Activated naive CD8-positive, alpha-beta T cell (primary cell): Measurements from ENCODE around the gene TSPAN17.
"Not testable (repeated sequence)": the region's sequence is repeated elsewhere in the genome, so short reads cannot be mapped to it uniquely, and the experiment has no call there.

Source experiments
- H3K27ac Mint-ChIP-seq: one replicate; pipeline ENCODE4 v1.8.0; 2021; ENCODE audit warnings: mixed read lengths
- H3K27me3 Mint-ChIP-seq: one replicate; pipeline ENCODE4 v1.8.0; 2021; ENCODE audit warnings: mixed read lengths
- H3K36me3 Mint-ChIP-seq: one replicate; pipeline ENCODE4 v1.8.0; 2021; ENCODE audit warnings: mixed read lengths
- H3K4me1 Mint-ChIP-seq: one replicate; pipeline ENCODE4 v1.8.0; 2021; ENCODE audit warnings: low read depth, mixed read lengths
- H3K4me3 Mint-ChIP-seq: one replicate; pipeline ENCODE4 v1.8.0; 2021; ENCODE audit warnings: mild to moderate bottlenecking, mixed read lengths
- H3K9me3 Mint-ChIP-seq: one replicate; pipeline ENCODE4 v1.8.0; 2021; ENCODE audit warnings: low read depth, mixed read lengths

The TSPAN17 gene, protein sequence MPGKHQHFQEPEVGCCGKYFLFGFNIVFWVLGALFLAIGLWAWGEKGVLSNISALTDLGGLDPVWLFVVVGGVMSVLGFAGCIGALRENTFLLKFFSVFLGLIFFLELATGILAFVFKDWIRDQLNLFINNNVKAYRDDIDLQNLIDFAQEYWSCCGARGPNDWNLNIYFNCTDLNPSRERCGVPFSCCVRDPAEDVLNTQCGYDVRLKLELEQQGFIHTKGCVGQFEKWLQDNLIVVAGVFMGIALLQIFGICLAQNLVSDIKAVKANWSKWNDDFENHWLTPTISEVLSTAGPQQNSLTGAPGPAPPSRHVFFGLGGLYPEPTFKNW

DNA sequence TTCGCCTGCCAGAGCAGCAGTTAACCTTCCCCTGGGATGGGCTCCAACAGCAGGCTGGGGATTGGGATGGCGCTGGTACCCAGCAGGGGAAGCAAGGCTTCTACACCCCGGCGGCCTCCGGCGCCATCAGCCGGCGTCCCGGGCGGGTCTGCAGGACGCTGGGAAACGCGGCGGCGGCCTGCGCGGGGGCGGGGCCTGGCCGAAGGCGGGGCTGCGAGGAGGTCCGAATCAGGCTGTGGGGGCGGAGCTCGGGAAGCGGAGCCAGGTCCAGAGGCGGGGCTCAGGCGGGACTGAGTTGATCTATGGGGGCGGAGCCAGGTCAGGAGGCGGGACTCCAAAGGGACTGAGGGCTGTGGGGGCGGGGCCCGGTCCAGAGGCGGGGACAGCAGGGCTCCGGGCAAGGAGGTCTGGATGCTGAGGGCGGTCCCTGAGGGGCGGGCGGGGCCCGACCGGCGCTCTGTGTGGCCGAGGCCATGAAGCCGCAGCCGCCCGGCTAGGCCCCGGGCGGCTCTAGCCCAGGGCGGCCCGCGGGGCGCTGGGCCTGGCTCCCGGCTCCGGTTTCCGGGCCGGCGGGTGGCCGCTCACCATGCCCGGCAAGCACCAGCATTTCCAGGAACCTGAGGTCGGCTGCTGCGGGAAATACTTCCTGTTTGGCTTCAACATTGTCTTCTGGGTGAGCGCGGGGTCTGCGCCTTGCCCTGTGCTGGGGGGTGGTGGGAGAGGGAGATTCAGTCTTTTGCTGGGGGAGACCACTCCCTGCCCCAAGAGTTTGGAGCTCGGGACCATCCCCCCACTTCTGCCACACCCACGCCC, at the start of gene TSPAN17:
Gene TSPAN17 (plus strand): TSS at position 455 of the 813 bp plus-strand sequence. CDS start 132 bp downstream, at position 587.
- Mint-ChIP-seq H3K4me1 (peaks cover 52% of the 10 kb centered on the region), H3K4me3 (peak within 1 kb of the TSS; percentile 89), H3K9me3 (no peaks in the 10 kb centered on the region), H3K36me3 (no peaks in the 10 kb centered on the region), H3K27me3 (no peaks in the 10 kb centered on the region), H3K27ac (peak within 1 kb of the TSS; percentile 88)

DNA sequence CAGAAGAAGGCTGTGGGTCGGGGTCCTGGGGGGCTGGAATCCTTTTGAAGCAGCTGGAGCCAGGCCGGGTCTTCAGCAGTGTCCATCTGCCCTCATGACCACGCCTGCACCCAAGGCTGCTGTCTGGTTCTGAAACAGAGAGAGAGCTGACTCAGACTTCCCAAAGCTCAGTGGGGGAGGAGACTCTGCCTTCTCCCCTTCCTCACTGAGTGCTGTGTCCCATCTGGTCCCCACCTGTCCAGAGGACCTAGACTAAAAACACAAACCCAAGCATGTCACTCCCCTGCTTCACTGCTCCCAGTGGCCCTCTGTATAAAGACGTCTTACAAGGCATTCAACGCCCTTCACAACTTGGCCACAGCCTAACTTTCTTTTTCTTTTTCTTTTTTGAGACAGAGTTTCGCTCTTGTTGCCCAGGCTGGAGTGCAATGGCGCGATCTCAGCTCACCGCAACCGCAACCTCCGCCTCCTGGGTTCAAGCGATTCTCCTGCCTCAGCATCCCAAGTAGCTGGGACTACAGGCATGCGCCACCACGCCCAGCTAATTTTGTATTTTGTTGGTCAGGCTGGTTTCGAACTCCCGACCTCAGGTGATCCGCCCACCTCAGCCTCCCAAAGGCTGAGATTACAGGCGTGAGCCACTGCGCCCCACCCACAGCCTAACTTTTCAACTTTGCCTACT, 47.4 kb upstream of the TSPAN17 start:
- H3K27ac Mint-ChIP-seq, H3K4me3 Mint-ChIP-seq, H3K27me3 Mint-ChIP-seq, H3K4me1 Mint-ChIP-seq, H3K36me3 Mint-ChIP-seq, H3K9me3 Mint-ChIP-seq: not testable (repeated sequence)

DNA sequence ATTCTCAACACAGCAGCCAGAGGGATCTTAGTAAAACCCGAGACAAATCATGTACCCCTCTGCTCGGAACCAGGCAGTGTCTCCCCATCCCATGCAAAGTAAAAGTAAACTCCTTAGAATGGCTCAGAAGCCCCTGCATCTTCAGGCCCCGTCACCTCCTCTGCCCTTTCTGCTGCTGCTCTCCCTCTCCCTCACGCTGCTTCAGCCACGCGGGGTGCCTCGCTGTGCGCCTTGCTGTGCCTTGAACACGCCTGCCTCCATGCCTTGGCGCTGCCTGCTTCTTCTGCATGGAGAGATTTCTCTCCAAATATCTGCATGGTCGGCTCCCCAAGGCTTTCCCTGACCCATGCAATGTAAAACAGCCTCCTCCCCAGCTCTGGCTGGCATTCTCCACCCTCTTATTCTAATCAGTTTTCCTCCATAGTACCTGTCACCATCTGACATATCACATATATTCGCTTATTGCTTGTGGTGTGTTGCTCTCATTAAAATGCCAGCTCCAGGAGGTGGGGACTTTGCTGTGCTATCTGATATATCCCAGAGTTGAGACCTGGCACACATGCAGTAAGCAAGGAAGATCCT, 45.3 kb upstream of the TSPAN17 start:
- Mint-ChIP-seq H3K27ac (no peak overlapping the region), H3K9me3 (no peaks in the 10 kb centered on the region)

DNA sequence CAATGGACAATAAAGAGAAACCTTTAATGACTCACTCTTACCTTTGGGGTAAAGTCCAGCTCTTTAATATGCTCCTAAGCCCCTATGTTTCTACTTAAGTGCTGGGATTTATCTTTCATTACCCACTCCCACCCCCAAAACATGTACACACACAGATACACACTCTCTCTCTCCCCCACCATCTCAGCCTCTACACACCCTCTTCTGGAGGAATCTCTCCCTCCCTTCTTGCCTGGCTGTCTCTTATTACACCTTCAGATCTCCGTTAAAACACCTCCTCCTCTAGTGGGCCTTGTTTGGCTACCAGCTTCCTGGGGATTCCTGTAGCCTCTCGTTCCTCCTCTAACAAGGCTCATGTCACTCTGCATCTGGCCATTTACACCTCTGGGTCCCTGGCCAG, 44.2 kb upstream of the TSPAN17 start:
- H3K36me3 Mint-ChIP-seq: no peaks in the 10 kb centered on the region

More for the DNA sequence above, 45.3 kb upstream of the TSPAN17 start:
- no peak overlapping the region for H3K4me3 Mint-ChIP-seq
- H3K4me1 Mint-ChIP-seq: no peaks in the 10 kb centered on the region
- no peaks in the 10 kb centered on the region for H3K36me3 Mint-ChIP-seq
- H3K27me3 Mint-ChIP-seq: peaks cover 2% of the 10 kb centered on the region

DNA sequence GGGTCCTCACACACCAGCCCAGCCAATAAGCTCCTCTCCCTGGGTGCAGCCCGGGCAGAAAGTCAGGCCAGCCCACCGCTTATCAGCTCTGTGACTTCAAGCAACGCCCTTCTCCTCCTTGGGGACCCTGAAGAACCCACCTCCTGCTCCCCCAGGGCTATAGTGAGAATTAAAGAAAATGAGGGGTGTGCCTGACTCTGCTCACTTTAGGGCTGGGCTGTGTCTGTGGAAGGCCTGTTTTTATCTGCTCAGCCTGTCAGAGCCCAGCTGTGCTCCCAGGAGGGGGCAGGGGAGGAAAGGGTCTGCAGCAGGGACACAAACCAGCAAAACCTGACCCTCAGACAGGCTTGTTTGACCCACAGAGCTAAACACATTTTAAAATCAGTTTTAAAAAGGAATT, 41.3 kb upstream of the TSPAN17 start:
- no peak overlapping the region for H3K27ac Mint-ChIP-seq
- H3K4me1 Mint-ChIP-seq: peaks cover 12% of the 10 kb centered on the region
- H3K4me3 Mint-ChIP-seq: no peak overlapping the region
- no peaks in the 10 kb centered on the region for H3K9me3 Mint-ChIP-seq
- H3K27me3 Mint-ChIP-seq: peaks cover 7% of the 10 kb centered on the region
- H3K36me3 Mint-ChIP-seq: no peaks in the 10 kb centered on the region

More for the DNA sequence above, 44.2 kb upstream of the TSPAN17 start:
- Mint-ChIP-seq H3K9me3 (no peaks in the 10 kb centered on the region), H3K27ac (no peak overlapping the region), H3K4me1 (no peaks in the 10 kb centered on the region), H3K27me3 (peaks cover 2% of the 10 kb centered on the region), H3K4me3 (no peak overlapping the region)

DNA sequence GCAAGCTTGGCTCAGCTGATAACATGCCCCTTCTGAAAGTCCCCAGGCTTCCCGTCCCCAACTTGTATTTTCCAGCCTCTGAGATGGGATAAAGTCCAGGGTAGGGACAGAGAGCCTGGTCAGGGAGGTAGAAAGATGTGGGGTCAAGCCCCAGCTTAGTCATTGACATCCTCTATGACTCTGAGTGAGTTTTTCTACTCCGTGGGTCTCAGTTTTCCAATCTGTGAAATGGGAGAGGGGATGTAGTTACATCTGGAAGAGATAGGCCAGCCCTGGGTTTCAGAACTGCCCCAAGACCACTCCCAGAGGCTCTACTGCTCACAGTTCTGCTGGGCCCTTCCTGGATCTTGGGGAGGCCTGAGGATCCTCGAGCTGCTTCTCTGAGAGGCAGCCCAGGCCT, 40.4 kb upstream of the TSPAN17 start:
- no peak overlapping the region for H3K27ac Mint-ChIP-seq
- H3K36me3 Mint-ChIP-seq: no peaks in the 10 kb centered on the region
- H3K9me3 Mint-ChIP-seq: no peaks in the 10 kb centered on the region
- peaks cover 12% of the 10 kb centered on the region for H3K27me3 Mint-ChIP-seq
- peaks cover 13% of the 10 kb centered on the region for H3K4me1 Mint-ChIP-seq
- no peak overlapping the region for H3K4me3 Mint-ChIP-seq

DNA sequence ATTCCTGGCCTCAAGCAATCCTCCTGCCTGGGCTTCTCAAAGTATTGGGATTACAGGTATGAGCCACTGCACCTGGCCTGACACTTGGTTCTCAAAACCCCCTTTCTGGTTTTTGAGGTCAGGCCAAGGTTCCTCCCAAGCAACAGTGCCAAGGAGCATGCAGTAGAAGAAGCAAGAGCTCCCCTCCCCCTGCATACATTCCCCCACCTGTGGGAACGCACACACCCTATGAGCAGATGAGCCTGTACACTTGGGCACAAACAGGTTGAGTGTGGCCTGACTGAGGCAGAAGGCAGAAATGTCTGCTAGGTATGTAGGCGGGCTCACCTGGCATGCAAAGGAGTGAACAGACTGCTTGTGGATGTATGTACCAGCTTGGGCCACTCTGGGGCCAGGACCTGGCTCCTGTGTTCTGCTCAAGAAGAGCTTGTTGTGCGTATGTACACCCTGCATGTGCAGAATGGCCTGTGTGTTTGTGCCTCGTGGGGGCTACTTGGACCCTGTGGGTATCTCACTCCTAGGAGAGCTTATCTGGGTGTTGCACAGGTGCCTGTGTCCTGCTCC, 39.1 kb upstream of the TSPAN17 start:
- no peak overlapping the region for H3K27ac Mint-ChIP-seq
- peaks cover 13% of the 10 kb centered on the region for H3K4me1 Mint-ChIP-seq
- H3K36me3 Mint-ChIP-seq: no peaks in the 10 kb centered on the region
- no peak overlapping the region for H3K4me3 Mint-ChIP-seq
- H3K27me3 Mint-ChIP-seq: peaks cover 23% of the 10 kb centered on the region
- H3K9me3 Mint-ChIP-seq: no peaks in the 10 kb centered on the region

DNA sequence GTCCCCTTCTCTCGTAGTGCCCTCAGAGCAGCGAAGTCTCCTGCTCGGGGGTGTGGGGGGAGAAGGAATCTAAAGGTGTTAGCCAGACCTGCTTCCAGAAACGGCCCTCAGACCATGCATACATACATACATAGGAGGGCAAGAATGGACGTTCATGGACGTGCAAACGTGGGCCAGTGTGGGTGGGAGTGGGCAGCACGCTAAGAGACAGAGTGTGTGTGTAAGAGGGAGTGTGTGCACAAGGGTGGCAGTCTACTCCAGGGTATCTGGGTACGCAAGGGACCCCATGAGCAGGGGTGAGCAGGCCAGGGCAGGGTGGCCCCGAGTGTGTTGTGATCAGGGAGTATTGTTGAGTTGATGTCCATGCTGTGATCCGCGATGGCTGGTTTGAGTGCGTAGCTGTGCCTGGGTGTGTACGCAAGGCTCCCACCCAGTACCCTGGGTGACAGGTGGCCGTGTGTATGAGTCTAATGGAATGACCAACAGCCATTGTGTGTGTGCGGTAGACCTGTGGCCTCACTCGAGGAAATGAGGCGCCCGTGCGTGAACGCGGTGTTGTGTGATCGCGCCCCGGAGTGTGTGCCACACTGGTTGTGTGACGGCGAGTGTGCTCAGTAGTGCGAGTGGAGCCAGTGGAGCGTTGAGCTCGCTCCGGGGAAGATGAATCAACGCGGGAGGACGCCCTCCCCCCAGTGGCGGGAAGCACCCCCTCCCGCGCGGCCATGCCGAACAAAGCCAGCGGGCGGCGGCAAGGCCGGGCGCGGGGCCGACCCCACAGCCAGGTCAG, 38.2 kb upstream of the TSPAN17 start:
- H3K4me1 Mint-ChIP-seq: peaks cover 13% of the 10 kb centered on the region
- peak overlapping the region; percentile 92 for H3K4me3 Mint-ChIP-seq
- no peak overlapping the region for H3K27ac Mint-ChIP-seq
- peaks cover 26% of the 10 kb centered on the region for H3K27me3 Mint-ChIP-seq
- H3K9me3 Mint-ChIP-seq: no peaks in the 10 kb centered on the region
- no peaks in the 10 kb centered on the region for H3K36me3 Mint-ChIP-seq

DNA sequence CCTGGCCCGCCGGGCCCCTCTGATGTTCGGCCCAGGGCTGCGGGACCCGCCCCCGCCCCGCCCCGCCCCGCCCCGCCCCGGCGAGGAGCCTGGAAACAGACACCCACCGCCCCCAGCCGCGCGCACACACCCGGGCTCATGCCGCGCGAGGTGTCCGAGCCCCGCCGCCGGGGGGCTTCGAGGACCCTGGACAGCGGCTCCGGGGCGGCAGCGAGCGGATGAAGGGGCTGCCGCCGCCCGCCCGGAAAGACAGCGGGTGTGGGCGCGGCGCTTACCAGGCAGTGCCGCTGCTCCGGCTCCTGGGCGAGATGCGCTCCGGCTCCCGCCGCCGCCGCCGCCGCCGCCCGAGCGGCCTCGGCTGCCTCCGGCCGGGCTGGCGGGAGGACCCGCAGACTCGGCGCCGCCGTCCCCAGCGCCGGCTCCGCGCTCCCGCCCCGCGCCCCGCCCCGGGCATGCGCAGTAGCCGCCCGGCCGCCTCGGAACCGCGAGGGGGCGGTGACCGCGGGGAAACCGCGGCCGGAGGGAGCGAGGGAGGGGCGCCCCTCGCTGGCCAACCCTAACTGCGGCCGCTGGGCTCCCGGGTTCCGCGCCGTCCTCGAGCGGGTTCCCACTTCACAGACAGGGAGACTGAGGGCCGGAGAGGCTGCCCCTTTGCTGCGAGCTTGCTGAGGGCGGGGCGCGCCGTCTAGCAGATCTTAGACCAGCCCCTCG, 37.4 kb upstream of the TSPAN17 start, which contains the start of gene GPRIN1:
Gene GPRIN1 (minus strand): TSS at position 433 of the 711 bp plus-strand sequence. CDS start 10,322 bp downstream, outside the sequence.
- Mint-ChIP-seq H3K4me3 (peak within 1 kb of the TSS; percentile 92), H3K4me1 (peaks cover 13% of the 10 kb centered on the region), H3K27me3 (peaks cover 26% of the 10 kb centered on the region), H3K27ac (no peak within 1 kb of the TSS), H3K9me3 (no peaks in the 10 kb centered on the region), H3K36me3 (no peaks in the 10 kb centered on the region)

DNA sequence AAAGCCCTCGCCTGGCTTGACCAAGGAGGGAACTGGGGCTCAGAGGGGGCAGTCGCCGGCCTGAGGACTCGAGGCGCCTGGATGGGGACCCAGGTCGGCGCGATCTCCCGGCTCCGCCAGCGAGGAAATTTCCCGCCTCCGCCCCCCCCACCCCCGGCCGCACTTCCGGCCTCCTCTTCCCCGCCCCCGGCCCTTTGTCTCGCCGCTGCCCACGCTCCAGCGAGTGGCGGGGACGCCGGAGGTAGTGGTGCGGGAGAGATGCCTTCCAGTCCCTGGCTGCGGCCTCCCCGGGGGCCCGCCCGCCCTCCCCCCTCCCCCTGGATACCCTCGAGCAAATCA, 36.9 kb upstream of the TSPAN17 start:
- Mint-ChIP-seq H3K4me1 (peaks cover 13% of the 10 kb centered on the region), H3K27ac (no peak overlapping the region), H3K27me3 (peaks cover 26% of the 10 kb centered on the region)

DNA sequence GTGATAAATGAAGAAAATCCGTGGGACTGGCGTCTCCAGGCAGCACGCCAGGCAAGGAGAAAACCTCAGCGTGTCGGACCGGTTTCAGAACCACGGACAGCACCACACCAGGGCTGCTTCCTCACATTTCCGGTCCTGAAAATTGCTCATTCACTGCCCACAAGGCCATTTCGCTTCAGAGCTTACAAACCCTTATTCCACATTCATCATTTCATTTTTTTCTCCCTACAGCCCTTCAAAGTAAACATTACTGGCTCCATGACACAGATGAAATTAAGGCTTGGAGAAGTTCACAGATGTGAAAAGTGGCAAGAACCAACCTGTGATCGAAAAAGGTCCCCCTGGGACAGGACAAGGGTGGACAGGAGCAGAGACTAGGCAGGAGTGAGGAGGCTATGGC, 35.8 kb upstream of the TSPAN17 start:
- Mint-ChIP-seq H3K9me3 (no peaks in the 10 kb centered on the region), H3K4me3 (no peak overlapping the region), H3K27ac (no peak overlapping the region), H3K4me1 (peaks cover 13% of the 10 kb centered on the region), H3K27me3 (peaks cover 31% of the 10 kb centered on the region), H3K36me3 (no peaks in the 10 kb centered on the region)

More for the DNA sequence above, 36.9 kb upstream of the TSPAN17 start:
- Mint-ChIP-seq H3K9me3 (no peaks in the 10 kb centered on the region), H3K36me3 (no peaks in the 10 kb centered on the region), H3K4me3 (peak overlapping the region; percentile 81)

DNA sequence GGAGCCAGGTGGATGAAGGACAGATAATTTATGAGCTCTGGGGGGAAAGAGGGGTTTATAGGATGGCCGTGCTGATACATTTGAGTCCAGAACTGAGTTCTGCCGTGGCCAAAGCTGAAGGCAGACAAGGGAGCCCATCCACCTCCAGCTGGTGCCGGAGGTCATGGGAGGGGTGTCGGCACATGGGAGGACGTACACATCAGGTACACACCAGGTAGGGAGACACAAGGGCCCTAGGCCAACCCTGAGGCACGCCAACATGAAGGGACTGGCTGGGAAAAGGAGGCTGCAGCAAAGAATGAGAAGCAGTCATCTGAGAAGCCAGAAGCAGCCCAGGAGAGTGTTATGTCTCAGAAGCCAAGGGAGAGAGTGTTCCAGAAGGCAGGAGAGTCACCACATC, 35.3 kb upstream of the TSPAN17 start:
- peaks cover 33% of the 10 kb centered on the region for H3K27me3 Mint-ChIP-seq
- H3K4me3 Mint-ChIP-seq: no peak overlapping the region
- H3K27ac Mint-ChIP-seq: no peak overlapping the region
- no peaks in the 10 kb centered on the region for H3K36me3 Mint-ChIP-seq
- H3K9me3 Mint-ChIP-seq: no peaks in the 10 kb centered on the region
- H3K4me1 Mint-ChIP-seq: peaks cover 13% of the 10 kb centered on the region

DNA sequence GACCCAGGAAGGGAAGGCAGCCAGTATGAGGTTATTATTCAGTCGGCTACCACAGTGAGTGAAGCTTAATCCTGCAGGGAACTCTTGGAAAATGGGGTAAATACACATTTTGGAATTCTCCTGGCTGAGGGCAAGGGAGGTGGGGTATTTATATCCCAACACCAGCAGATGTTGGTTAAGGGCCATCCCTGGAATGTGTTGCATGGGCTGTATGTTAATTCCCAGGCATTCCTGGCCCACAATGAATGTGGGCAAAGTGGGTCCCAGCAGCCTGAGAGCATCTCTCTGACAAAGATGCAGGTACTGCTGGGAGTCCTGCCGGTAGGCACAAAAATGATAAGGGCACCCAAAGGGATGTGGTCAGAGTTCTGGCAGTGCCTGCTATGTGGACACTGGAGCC, 34.4 kb upstream of the TSPAN17 start:
- H3K27me3 Mint-ChIP-seq: peaks cover 37% of the 10 kb centered on the region
- peaks cover 13% of the 10 kb centered on the region for H3K4me1 Mint-ChIP-seq
- H3K27ac Mint-ChIP-seq: no peak overlapping the region
- no peak overlapping the region for H3K4me3 Mint-ChIP-seq
- no peaks in the 10 kb centered on the region for H3K9me3 Mint-ChIP-seq
- H3K36me3 Mint-ChIP-seq: no peaks in the 10 kb centered on the region
